SH-SY5Y (cell line): ENCODE results near the gene CD209.

Source experiments
- GATA2 ChIP-seq: IDR thresholded peaks from 2 replicates; pipeline ENCODE4 v1.6.1; 2011; ENCODE audit warnings: mild to moderate bottlenecking, low read depth, low read length
- GATA3 ChIP-seq: IDR thresholded peaks from 2 replicates; pipeline ENCODE4 v1.6.1; 2011; ENCODE audit warnings: low read depth, mild to moderate bottlenecking, low read length, moderate library complexity

CD209 gene

GRCh38 chr19:7691497-7691896 is 55.8 kb downstream of the CD209 start:
- TF ChIP-seq GATA3, result no peak
- no peak for TF ChIP-seq GATA2

GRCh38 chr19:7690779-7691258 is 56.5 kb downstream of the CD209 start:
- TF ChIP-seq GATA2 (no peak), GATA3 (no peak)
